WERI-Rb-1 (cell line): ENCODE measurements around the gene ESPL1.
A peak's percentile ranks its signal among the peaks of the same experiment; 100 is the strongest.

Source experiments
- DNase-seq: peaks from one replicate; pipeline ENCODE4 v3.0.0-alpha.2; 2020
- H3K27ac ChIP-seq: fragments of 250-450 bp; sonication (Bioruptor Pico); 2 replicates; pipeline ENCODE4 v1.5.1; 2020; ENCODE audit warnings: mild to moderate bottlenecking, moderate library complexity
- H3K27me3 ChIP-seq: fragments of 250-450 bp; sonication (Bioruptor Pico); 2 replicates; pipeline ENCODE4 v1.5.1; 2021; ENCODE audit warnings: mild to moderate bottlenecking, low read depth, moderate library complexity; ENCODE audit not compliant: insufficient read depth, severe bottlenecking
- H3K36me3 ChIP-seq: fragments of 250-450 bp; sonication (Bioruptor Pico); 2 replicates; pipeline ENCODE4 v1.5.1; 2020; ENCODE audit warnings: mild to moderate bottlenecking, moderate library complexity
- H3K4me3 ChIP-seq: 2 replicates; pipeline ENCODE4 v1.5.1; 2011; ENCODE audit warnings: low read depth, mild to moderate bottlenecking, control low read depth, low read length
- H3K9me3 ChIP-seq: fragments of 250-450 bp; sonication (Bioruptor Pico); 2 replicates; pipeline ENCODE4 v1.5.1; 2021; ENCODE audit warnings: mild to moderate bottlenecking, moderate library complexity; ENCODE audit not compliant: severe bottlenecking
- TF ChIP-seq, protein P1 (sequence below): IDR thresholded peaks from 2 replicates; pipeline ENCODE4 v1.5.1; 2011; ENCODE audit warnings: low read depth, mild to moderate bottlenecking, control low read depth, inconsistent platforms, low read length

Gene ESPL1

DNA sequence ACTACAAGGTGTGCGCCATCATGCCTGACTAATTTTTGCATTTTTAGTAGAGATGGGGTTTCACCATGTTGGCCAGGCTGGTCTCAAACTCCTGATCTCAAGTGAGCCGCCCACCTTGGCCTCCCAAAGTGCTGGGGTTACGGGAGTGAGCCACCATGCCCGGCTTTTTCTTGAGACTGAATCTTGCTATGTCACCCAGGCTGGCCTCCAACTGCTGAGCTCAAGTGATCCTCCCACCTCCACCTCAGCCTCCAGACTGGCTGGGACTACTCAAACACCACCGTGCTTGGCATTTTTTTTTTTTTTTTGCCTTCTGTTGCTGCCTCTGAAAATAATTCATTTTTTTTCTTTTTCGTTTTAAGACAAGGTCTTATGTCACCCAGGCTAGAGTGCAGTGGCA, 8.2 kb upstream of the ESPL1 start:
- no peak overlapping the region for H3K27ac ChIP-seq
- TF ChIP-seq, protein P1, sequence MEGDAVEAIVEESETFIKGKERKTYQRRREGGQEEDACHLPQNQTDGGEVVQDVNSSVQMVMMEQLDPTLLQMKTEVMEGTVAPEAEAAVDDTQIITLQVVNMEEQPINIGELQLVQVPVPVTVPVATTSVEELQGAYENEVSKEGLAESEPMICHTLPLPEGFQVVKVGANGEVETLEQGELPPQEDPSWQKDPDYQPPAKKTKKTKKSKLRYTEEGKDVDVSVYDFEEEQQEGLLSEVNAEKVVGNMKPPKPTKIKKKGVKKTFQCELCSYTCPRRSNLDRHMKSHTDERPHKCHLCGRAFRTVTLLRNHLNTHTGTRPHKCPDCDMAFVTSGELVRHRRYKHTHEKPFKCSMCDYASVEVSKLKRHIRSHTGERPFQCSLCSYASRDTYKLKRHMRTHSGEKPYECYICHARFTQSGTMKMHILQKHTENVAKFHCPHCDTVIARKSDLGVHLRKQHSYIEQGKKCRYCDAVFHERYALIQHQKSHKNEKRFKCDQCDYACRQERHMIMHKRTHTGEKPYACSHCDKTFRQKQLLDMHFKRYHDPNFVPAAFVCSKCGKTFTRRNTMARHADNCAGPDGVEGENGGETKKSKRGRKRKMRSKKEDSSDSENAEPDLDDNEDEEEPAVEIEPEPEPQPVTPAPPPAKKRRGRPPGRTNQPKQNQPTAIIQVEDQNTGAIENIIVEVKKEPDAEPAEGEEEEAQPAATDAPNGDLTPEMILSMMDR: no peak
- DNase-seq: no peak

DNA sequence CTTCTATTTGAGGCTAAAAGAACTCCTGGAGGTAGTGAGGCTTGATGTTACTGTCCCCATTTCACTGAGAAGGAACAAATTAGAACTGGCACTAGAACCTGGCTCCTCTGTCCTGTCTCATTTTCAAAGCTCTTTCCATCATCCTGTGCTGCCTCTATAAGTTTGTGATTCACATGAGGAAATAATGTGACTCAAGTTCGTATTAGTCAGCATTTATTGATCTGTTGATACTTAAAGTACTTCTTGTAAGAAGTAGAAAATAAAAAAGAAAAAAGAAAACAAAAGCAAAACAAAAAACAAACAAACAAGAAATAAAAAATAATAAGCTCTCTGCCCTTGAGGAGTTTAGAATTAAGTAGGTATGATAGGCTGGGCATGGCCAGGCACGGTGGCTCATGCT, 2.3 kb upstream of the ESPL1 start:
- H3K4me3 ChIP-seq: no peak overlapping the region
- no peak for DNase-seq
- TF ChIP-seq, protein P1: no peak
- H3K9me3 ChIP-seq: no peaks in the 10 kb centered on the region
- H3K36me3 ChIP-seq: peaks cover 23% of the 10 kb centered on the region
- no peak overlapping the region for H3K27ac ChIP-seq
- no peaks in the 10 kb centered on the region for H3K27me3 ChIP-seq

More for the DNA sequence above, 8.2 kb upstream of the ESPL1 start:
- Histone ChIP-seq H3K4me3 (no peak overlapping the region), H3K9me3 (no peaks in the 10 kb centered on the region), H3K36me3 (no peaks in the 10 kb centered on the region), H3K27me3 (no peaks in the 10 kb centered on the region)

DNA sequence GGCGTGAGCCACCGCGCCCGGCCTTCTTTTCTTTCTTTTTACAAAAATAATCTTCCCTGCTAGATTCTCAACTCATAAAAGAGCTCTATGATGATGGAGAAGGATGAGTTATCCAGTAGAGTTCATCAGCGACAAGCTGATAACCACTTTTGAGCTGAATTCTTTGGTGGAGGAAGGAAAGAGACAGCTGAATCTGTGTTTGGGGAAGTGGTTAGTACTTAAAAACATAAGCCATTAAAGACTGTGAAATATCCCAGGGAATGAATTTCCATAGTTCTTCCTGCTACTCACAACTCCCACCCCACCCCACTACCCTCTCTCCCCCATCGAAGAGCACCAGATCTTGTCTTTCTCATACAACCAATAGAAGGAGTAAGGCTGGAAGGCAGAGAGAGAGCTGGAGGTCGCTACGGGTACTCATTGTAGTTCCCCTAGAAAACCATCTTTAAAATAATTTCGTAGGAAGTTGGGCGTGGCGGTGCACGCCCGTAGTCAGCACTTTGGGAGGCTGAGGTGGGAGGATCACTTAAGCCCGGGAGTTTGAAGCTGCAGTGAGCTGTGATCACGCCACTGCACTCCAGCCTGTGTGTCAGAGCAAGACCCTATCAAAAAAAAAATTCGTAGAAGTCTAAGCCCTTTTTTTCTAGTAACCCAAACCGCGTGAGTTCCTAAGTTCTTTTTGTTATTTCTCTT, 647 bp upstream of the ESPL1 start:
- Histone ChIP-seq H3K4me3 (peak overlapping the region; percentile 83), H3K36me3 (peaks cover 36% of the 10 kb centered on the region), H3K27me3 (no peaks in the 10 kb centered on the region), H3K9me3 (no peaks in the 10 kb centered on the region), H3K27ac (no peak overlapping the region)
- TF ChIP-seq, protein P1: no peak
- no peak for DNase-seq

DNA sequence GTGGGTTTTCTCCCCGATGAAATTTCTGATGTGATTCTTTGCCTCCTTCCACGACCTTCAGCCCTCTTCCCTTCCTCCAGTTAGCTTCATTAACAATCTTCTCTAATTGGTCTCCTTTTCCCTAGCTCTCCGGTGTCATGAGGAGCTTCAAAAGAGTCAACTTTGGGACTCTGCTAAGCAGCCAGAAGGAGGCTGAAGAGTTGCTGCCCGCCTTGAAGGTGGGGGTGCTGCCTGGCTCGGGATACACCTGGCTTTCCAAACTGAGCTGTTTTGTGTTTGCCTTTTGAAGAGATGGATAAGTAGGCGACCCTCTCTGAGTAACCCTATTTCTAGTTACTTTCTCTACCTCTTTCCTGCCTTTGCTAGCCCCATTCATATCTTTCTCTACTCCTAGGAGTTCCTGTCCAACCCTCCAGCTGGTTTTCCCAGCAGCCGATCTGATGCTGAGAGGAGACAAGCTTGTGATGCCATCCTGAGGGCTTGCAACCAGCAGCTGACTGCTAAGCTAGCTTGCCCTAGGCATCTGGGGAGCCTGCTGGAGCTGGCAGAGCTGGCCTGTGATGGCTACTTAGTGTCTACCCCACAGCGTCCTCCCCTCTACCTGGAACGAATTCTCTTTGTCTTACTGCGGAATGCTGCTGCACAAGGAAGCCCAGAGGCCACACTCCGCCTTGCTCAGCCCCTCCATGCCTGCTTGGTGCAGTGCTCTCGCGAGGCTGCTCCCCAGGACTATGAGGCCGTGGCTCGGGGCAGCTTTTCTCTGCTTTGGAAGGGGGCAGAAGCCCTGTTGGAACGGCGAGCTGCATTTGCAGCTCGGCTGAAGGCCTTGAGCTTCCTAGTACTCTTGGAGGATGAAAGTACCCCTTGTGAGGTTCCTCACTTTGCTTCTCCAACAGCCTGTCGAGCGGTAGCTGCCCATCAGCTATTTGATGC, 797 bp downstream of the ESPL1 start:
- TF ChIP-seq, protein P1: no peak
- H3K4me3 ChIP-seq: peak overlapping the region; percentile 83
- DNase-seq: no peak
- H3K27ac ChIP-seq: peak overlapping the region; percentile 83
- no peaks in the 10 kb centered on the region for H3K9me3 ChIP-seq
- H3K27me3 ChIP-seq: no peaks in the 10 kb centered on the region
- H3K36me3 ChIP-seq: peaks cover 45% of the 10 kb centered on the region

- Histone ChIP-seq H3K36me3 (peaks cover 87% of the 10 kb centered on the region), H3K27me3 (no peaks in the 10 kb centered on the region), H3K27ac (no peak overlapping the region), H3K4me3 (no peak overlapping the region), H3K9me3 (no peaks in the 10 kb centered on the region)
- TF ChIP-seq, protein P1: no peak
- DNase-seq: no peak
These were observed 6.3 kb downstream of the ESPL1 start for GRCh38 chr12:53274445-53274844.
